H9 (cell line): ENCODE data around the gene FRMPD1. TPM values are rescaled to one million over a fixed set of nuclear protein-coding genes. Genes with fewer than 3 reads are reported as not detected.

Experiments
- DNase-seq: peaks from one replicate; pipeline ENCODE4 v3.0.0-alpha.2; 2017
- H2AFZ ChIP-seq: one replicate; pipeline ENCODE4 v1.6.1; 2013; ENCODE audit warnings: mild to moderate bottlenecking, low read length, control low read depth, moderate library complexity
- H2AK5ac ChIP-seq: 2 replicates; pipeline ENCODE4 v1.6.1; 2013; ENCODE audit warnings: low read length, control low read depth, mixed read lengths; ENCODE audit not compliant: insufficient read length
- H2BK120ac ChIP-seq: one replicate; pipeline ENCODE4 v1.6.1; 2013; ENCODE audit warnings: low read depth, mild to moderate bottlenecking, low read length, control low read depth, inconsistent platforms; ENCODE audit not compliant: poor library complexity, severe bottlenecking
- H2BK12ac ChIP-seq: 2 replicates; pipeline ENCODE4 v1.6.1; 2013; ENCODE audit warnings: low read length, control low read depth, mixed read lengths, low read depth; ENCODE audit not compliant: insufficient read length
- H2BK15ac ChIP-seq: 2 replicates; pipeline ENCODE4 v1.6.1; 2013; ENCODE audit warnings: low read depth, low read length, control low read depth
- H2BK20ac ChIP-seq: one replicate; pipeline ENCODE4 v1.6.1; 2013; ENCODE audit warnings: low read depth, mild to moderate bottlenecking, low read length, control low read depth, inconsistent platforms; ENCODE audit not compliant: poor library complexity, severe bottlenecking
- H2BK5ac ChIP-seq: 2 replicates; pipeline ENCODE4 v1.6.1; 2013; ENCODE audit warnings: low read length, control low read depth, mixed read lengths; ENCODE audit not compliant: insufficient read length
- H3K14ac ChIP-seq: 2 replicates; pipeline ENCODE4 v1.6.1; 2013; ENCODE audit warnings: low read length, control low read depth; ENCODE audit not compliant: insufficient read depth
- H3K18ac ChIP-seq: 2 replicates; pipeline ENCODE4 v1.6.1; 2013; ENCODE audit warnings: low read depth, mild to moderate bottlenecking, mixed read lengths, low read length, control low read depth; ENCODE audit not compliant: insufficient read length
- H3K23ac ChIP-seq: 2 replicates; pipeline ENCODE4 v1.6.1; 2013; ENCODE audit warnings: low read length, control low read depth, mixed read lengths, low read depth; ENCODE audit not compliant: insufficient read length
- H3K23me2 ChIP-seq: 2 replicates; pipeline ENCODE4 v1.6.1; 2013; ENCODE audit warnings: low read depth, mild to moderate bottlenecking, mixed read lengths, low read length, control low read depth; ENCODE audit not compliant: insufficient read length, poor library complexity, severe bottlenecking
- H3K27ac ChIP-seq: 2 replicates; pipeline ENCODE4 v1.5.1; 2013; ENCODE audit warnings: low read length, control low read depth, mixed read lengths, low read depth; ENCODE audit not compliant: insufficient read length
- H3K27me3 ChIP-seq: 2 replicates; pipeline ENCODE4 v1.6.1; 2013; ENCODE audit warnings: low read length, control low read depth, inconsistent platforms; ENCODE audit not compliant: insufficient read depth
- H3K4ac ChIP-seq: 2 replicates; pipeline ENCODE4 v1.6.1; 2013; ENCODE audit warnings: low read depth, mild to moderate bottlenecking, control low read depth, inconsistent platforms, low read length, moderate library complexity
- H3K4me1 ChIP-seq: 2 replicates; pipeline ENCODE4 v1.6.1; 2013; ENCODE audit warnings: low read length, control low read depth, inconsistent platforms; ENCODE audit not compliant: insufficient read depth
- H3K4me2 ChIP-seq: 2 replicates; pipeline ENCODE4 v1.6.1; 2013; ENCODE audit warnings: low read length, control low read depth, mixed read lengths; ENCODE audit not compliant: insufficient read length, insufficient read depth
- H3K56ac ChIP-seq: 2 replicates; pipeline ENCODE4 v1.6.1; 2013; ENCODE audit warnings: low read depth, mild to moderate bottlenecking, mixed read lengths, low read length, control low read depth; ENCODE audit not compliant: insufficient read length
- H3K79me1 ChIP-seq: 2 replicates; pipeline ENCODE4 v1.6.1; 2013; ENCODE audit warnings: low read depth, mild to moderate bottlenecking, moderate library complexity, low read length, control low read depth, inconsistent platforms; ENCODE audit not compliant: insufficient read depth, poor library complexity, severe bottlenecking
- H3K79me2 ChIP-seq: 2 replicates; pipeline ENCODE4 v1.6.1; 2013; ENCODE audit warnings: low read length, control low read depth, inconsistent platforms; ENCODE audit not compliant: insufficient read depth
- H3K9ac ChIP-seq: 2 replicates; pipeline ENCODE4 v1.6.1; 2013; ENCODE audit warnings: low read length, control low read depth, mixed read lengths; ENCODE audit not compliant: insufficient read length; ENCODE audit errors: extremely low read depth
- H3K9me3 ChIP-seq: one replicate; pipeline ENCODE4 v1.6.1; 2013; ENCODE audit warnings: low read depth, low read length, inconsistent platforms; ENCODE audit not compliant: control insufficient read depth
- H3T11ph ChIP-seq: one replicate; pipeline ENCODE4 v1.6.1; 2013; ENCODE audit warnings: mild to moderate bottlenecking, low read length, control low read depth, inconsistent platforms
- H4K20me1 ChIP-seq: one replicate; pipeline ENCODE4 v1.6.1; 2013; ENCODE audit not compliant: control insufficient read depth, insufficient read length, insufficient read depth
- H4K5ac ChIP-seq: 2 replicates; pipeline ENCODE4 v1.6.1; 2013; ENCODE audit warnings: low read depth, mild to moderate bottlenecking, mixed read lengths, low read length, control low read depth; ENCODE audit not compliant: insufficient read length
- H4K8ac ChIP-seq: replicated peaks from 2 replicates; pipeline ENCODE4 v1.6.1; 2013; ENCODE audit warnings: low read length, control low read depth, mixed read lengths, low read depth; ENCODE audit not compliant: insufficient read length
- H4K91ac ChIP-seq: 2 replicates; pipeline ENCODE4 v1.6.1; 2013; ENCODE audit warnings: low read depth, mild to moderate bottlenecking, moderate library complexity, mixed read lengths, low read length, control low read depth; ENCODE audit not compliant: insufficient read length
- H3K27ac Mint-ChIP-seq, 3 experiments: 2 replicates in 2 of 3; 3 replicates in 1 of 3; pipeline ENCODE4 v1.8.0; 2020 to 2021; ENCODE audit warnings: mixed read lengths in 3 of 3, mild to moderate bottlenecking in 1 of 3, moderate library complexity in 1 of 3
- H3K27me3 Mint-ChIP-seq: 2 replicates; pipeline ENCODE4 v1.8.0; 2021; ENCODE audit warnings: low read depth, mild to moderate bottlenecking, moderate library complexity, mixed read lengths
- H3K36me3 Mint-ChIP-seq, 3 experiments: 2 replicates in 2 of 3; 3 replicates in 1 of 3; pipeline ENCODE4 v1.8.0; 2020 to 2021; ENCODE audit warnings: low read depth in 3 of 3, mixed read lengths in 3 of 3; ENCODE audit not compliant: insufficient read depth in 1 of 3
- H3K4me1 Mint-ChIP-seq, 2 experiments: 2 replicates each; pipeline ENCODE4 v1.8.0; 2020; ENCODE audit warnings: mixed read lengths in 2 of 2
- H3K4me3 Mint-ChIP-seq, 2 experiments: 2 replicates in 1 of 2; 3 replicates in 1 of 2; pipeline ENCODE4 v1.8.0; 2020 to 2021; ENCODE audit warnings: mild to moderate bottlenecking in 2 of 2, mixed read lengths in 2 of 2, moderate library complexity in 1 of 2
- H3K9me3 Mint-ChIP-seq, 2 experiments: 2 replicates in 1 of 2; 3 replicates in 1 of 2; pipeline ENCODE4 v1.8.0; 2020; ENCODE audit warnings: mild to moderate bottlenecking in 2 of 2, mixed read lengths in 2 of 2, moderate library complexity in 1 of 2
- CTCF ChIP-seq: fragments of 200-600 bp; sonication (generic); conservative IDR thresholded peaks from 3 replicates; pipeline ENCODE4 v1.8.0; 2021; ENCODE audit warnings: antibody characterized with exemption, mild to moderate bottlenecking
- WGBS: extraction: QIAGEN DNeasy Blood & Tissue Kit; methylation state at CpG from one replicate; pipeline ENCODE4 v1.1.7; 2013; ENCODE audit warnings: missing lambda C conversion rate, low lambda C conversion rate, mixed read lengths; ENCODE audit not compliant: insufficient read length; ENCODE audit errors: extremely low coverage; 5-methylcytosine and 5-hydroxymethylcytosine counted together
- total RNA-seq: library from RNA; stranded (reverse); gene quantifications from 2 replicates; pipeline ENCODE4 v1.2.1, GENCODE V29; 2021

FRMPD1 gene
- total RNA-seq, 1 experiment from 2014 or later, result 0.04 TPM

- Mint-ChIP-seq H3K36me3 (no peaks in the 10 kb centered on the region), H3K9me3 (no peaks in the 10 kb centered on the region), H3K4me1 (peaks cover 12 to 17% of the 10 kb centered on the region in 2 experiments), H3K27me3 (peaks cover 8% of the 10 kb centered on the region), H3K27ac (no peak overlapping the region), H3K4me3 (no peak overlapping the region)
- Histone ChIP-seq H3K14ac (no peak overlapping the region), H4K5ac (no peak overlapping the region), H3K27ac (no peak overlapping the region), H2BK20ac (no peak overlapping the region), H2BK5ac (no peak overlapping the region), H3K23ac (no peak overlapping the region), H3K79me2 (no peaks in the 10 kb centered on the region), H3K23me2 (no peaks in the 10 kb centered on the region), H3K4me2 (no peak overlapping the region), H2BK12ac (no peak overlapping the region), H3K4ac (no peak overlapping the region), H2BK15ac (no peak overlapping the region), H2AK5ac (no peak overlapping the region), H4K20me1 (no peaks in the 10 kb centered on the region), H3K4me1 (peaks cover 1% of the 10 kb centered on the region; the same call in 1 of the 2 replicates), H2BK120ac (no peak overlapping the region), H3K56ac (no peak overlapping the region), H3K79me1 (no peaks in the 10 kb centered on the region), H3K18ac (no peak overlapping the region), H3T11ph (no peak overlapping the region), H2AFZ (no peak overlapping the region), H4K8ac (no peak overlapping the region), H3K9ac (no peak overlapping the region), H4K91ac (no peak overlapping the region), H3K27me3 (no peaks in the 10 kb centered on the region), H3K9me3 (no peaks in the 10 kb centered on the region)
- DNase-seq, result no peak
- no CpG with 5 or more reads among the region's 4 CpGs for WGBS
- no peak for TF ChIP-seq CTCF
Measured at GRCh38 chr9:37618817-37619216, 31.9 kb upstream of the FRMPD1 start.
